HG03558 (cell line): ENCODE results near the gene GINS1.

Experiments
- ATAC-seq: cut with Tn5 transposase; IDR thresholded peaks from one replicate; pipeline ENCODE4 v1.9.1; 2021; ENCODE audit warnings: moderate number of reproducible peaks; ENCODE audit not compliant: unreplicated experiment; ENCODE audit errors: extremely low read depth

GINS1 gene

DNA sequence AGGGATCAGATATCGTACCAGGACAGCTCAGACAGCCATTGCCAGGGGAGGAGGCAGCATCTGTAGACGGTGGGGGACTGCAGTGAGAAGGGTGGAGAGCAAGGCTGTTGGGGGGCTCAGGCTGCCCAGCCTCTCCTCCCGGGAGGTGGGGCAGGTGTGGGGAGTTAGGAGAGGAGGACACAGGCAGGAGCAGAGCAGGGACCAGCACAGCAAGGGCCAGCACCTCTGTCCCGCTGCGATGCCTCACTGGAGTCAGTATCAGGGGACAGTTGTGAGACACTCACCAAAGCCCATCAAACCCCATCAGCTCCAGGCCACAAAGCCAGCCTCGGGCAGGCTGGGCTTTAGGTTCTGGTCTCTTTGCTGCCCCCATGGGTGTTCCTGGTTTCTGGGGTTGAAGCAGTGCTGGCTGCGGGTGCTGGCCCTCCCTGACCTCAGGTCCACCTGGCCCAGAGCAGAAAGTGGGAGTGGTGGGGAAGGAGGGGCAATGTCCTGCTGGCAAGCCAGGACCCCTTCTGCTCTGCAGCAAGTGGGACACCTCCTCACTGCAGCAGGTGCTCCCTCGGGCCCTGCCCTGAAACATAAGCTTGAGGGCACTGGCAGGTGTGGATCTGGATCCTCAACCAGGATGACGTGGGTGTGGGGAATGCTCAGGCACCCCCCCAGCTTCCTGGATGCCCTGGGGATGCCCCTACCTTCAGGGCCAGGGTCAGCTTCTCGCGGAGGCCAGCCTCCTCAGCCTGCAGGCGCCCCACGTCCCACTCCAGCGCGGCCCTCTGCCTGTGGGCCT lies 83.4 kb downstream of the GINS1 start:
- no peak for ATAC-seq

- ATAC-seq: no peak
Observed at GRCh38 chr20:25491446-25492038, 84.1 kb downstream of the GINS1 start.

DNA sequence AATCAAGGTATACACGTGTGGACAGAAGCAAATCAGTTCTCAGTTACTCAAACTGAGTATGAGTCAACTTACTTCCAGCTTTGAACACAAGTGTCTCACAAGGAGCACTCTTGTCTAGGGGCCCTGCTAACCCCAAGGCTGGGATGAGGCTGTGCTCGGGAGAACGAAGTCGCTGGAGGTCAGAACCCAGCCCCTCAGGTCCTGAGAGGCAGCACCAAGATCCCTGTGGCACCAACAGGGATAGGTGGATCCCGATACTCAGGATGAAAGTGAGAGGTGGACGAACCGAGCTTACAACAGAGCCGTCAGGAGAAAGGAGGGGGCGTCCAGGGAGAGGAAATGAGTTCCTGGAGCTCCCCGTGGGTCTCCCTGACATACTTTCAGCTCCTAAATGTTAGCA lies 85.7 kb downstream of the GINS1 start:
- ATAC-seq: no peak

DNA sequence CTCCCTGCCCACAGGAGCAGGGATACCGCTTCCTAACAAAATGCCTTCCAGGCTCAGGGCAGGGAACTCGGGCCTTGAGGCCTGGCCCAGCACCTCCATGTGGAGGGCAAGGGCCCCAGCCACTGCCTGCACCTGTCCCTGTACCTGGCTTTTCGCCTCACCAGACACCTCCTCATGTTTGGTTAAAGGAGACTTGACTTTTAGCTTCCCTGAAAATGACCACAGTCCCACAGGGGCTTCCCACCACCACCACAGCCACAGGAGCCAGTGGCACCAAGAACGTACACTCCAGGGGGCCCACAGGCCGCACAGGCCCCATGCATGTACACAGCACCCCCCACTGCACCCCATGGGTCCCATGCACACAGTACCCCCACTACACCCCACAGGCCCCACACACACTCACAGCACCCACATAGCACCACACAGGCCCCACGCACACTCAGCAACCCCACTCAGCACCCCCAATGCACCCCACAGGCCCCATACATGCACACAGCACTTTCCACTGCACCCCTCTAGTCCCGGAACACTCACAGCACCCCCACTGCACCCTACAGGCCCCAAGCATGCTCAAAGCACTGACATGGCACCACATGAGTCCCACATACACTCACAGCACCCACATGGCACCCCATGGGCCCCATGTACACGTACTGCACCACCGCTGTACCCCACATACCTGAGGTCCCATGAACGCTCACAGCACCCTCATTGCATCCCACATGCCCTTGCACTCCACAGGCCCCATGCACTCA lies 86.5 kb downstream of the GINS1 start:
- ATAC-seq: no peak

DNA sequence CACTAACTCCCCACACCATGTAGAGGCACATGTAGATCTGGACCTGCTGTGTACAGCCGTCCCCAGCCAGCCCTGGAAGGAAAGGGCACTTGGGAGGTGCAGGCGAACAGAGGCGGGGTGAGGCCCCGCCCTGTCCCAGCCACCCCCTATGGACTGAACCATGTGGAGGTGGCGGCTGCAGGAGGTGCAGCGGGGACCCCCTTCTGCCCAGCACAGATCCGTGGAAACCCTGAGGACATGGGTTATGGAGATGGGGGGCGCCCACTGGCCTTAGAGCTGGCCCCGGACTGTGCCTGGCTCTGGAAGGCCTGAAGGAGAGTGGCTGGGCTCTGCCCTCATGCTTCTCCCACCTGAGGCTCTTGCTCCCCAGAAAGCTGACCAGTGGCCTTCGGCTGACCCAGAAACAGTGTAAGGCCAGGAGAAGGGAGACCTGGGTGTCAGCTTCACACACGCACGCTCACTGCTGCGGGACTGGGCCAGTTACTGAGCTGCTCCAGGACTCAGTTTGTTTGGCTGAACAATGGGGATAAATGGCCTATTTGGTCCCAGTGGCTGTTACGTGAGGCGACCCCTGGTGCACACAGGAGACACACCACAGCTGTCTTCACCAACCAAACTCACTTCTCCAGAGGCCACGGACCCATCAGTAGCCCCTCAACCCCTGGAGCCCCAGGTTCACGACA lies 87.2 kb downstream of the GINS1 start:
- no peak for ATAC-seq

DNA sequence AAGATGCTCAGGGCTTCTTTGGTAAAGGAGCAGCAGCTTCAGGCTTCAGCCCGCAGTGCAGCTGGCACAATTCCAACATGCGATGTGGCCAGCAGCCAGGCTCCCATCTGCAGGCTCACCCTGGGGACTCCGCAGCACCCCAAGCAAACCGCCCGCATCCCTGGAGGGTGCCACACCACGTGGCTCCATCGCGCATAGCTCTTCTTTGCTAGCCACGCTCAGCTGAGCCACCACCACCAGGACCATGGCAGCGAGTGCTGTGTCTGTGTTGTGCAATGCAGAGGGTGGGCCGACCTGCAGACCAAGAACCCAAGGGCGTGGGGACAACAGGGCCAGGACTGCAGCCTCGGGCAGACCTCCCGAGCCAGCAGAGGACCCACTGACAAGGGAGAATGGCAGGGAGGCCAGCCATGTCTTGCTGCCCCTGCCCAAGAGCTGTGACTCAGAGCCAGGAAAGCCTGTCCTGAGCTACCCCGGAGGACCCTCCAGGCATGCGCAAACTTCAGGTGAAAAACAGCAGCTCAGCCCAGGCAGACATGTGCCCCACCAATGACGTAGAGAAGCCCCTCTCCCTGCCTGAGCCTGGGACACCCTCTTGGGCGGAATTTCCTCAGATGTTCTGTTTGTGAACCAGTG lies 87.8 kb downstream of the GINS1 start:
- no peak for ATAC-seq

GRCh38 chr20:25496165-25496967 lies 88.9 kb downstream of the GINS1 start:
- ATAC-seq: no peak

DNA sequence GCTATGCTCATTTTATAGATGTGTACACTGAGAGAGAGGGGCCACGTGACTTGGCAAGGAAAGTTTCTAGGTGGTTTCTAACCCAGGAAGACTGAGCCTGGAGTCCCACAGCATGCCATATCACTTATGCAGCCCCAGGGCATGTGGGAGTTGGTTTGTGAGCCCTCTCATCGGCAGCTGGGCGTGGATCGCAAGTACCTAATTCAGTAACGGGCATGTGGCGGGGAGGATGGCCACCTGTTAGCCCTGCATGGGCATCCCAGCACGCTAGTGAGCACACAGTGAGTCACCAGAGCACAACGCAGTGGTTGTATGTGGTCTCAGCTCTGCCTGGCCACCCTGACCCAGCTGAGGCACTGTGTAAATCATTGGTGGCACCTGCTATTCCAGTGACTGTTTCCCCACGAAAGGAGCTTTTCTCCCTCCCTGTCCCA lies 89.5 kb downstream of the GINS1 start:
- no peak for ATAC-seq

DNA sequence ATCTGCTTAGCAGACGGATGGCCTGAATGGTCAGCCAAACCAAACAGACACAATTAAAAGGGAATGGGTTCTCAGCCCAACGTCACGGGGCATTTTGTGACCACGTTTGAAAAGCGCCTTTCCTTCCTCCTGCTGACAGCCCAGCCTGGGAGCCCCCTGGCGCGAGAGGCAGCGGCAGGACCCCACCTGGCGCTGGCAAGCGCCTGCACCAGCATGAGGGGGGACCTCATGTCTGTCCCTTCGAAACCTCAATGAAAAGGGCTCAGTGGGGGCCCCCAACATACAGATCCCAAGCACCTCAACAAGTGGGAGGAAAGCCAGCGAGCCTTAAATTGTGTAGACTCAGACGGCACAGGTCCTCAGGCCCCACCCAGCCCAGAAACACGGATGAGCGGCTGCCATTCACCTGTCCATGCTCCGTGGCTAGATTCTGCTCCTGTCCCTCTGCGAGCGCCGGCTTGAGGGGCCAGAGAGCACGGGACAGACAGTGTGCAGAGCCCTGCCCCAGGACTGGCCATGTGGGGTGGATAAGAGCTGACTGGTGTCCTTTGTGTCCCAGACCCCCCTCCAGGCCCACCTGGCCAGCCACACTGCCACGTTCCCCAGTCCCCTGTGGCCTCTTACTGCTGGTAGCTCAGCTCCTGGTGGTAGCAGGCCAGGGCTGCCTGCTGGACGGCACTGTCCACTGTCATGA lies 90.3 kb downstream of the GINS1 start:
- ATAC-seq: no peak
